ENCODE data around the gene ATP9A. TPM values are rescaled to one million over a fixed set of nuclear protein-coding genes. Genes with fewer than 3 reads are reported as not detected.

ATP9A gene
- total and polyA plus RNA-seq, 2 of the 4 experiments (the other 2 are of a cell fraction), result 10.6 to 22.4 TPM

GRCh38 chr20:51725584-51726176 lies 42.5 kb downstream of the ATP9A start:
- intact Hi-C loops (cut with micrococcal nuclease), result no loop called here
- H3K27me3 ChIP-seq (ENCODE audit: control insufficient read depth, insufficient read depth, low read length), result no peaks in the 10 kb centered on the region
- no peak overlapping the region for H4K8ac ChIP-seq (ENCODE audit: low read depth in 2 of 2, low read length in 2 of 2)
- no peak for DNase-seq
- H2AFZ ChIP-seq (replicated peaks; ENCODE audit: low read length, poor library complexity), result no peak overlapping the region
- no peak for ATAC-seq (ENCODE audit: low read depth)
- no peak overlapping the region for H4K5ac ChIP-seq (ENCODE audit: low read depth, low read length)
- no peak overlapping the region for H2BK20ac ChIP-seq (ENCODE audit: low read depth, low read length)
- H3K79me1 ChIP-seq (ENCODE audit: low read depth in 1 of 2, low read length in 2 of 2), result peaks cover 20 to 44% of the 10 kb centered on the region in 2 experiments
- no peaks in the 10 kb centered on the region for H3K4me1 ChIP-seq (ENCODE audit: control insufficient read depth, insufficient read depth, low read length)
- no peak overlapping the region for H3K14ac ChIP-seq (replicated peaks; ENCODE audit: low read depth, low read length)
- H4K20me1 ChIP-seq (ENCODE audit: insufficient read depth, low read length), result peaks cover 9% of the 10 kb centered on the region; the same call in 1 of the 2 replicates
- peaks cover 13% of the 10 kb centered on the region for H3K9me1 ChIP-seq (ENCODE audit: insufficient read depth, low read length)
- WGBS, 2 experiments (ENCODE audit: extremely low coverage in 2 of 2, insufficient read length in 1 of 2), result no CpG with 5 or more reads among the region's 13 CpGs
- H4K91ac ChIP-seq (ENCODE audit: insufficient read depth, low read depth, low read length), result no peak overlapping the region
- no peak overlapping the region for H3K23ac ChIP-seq (ENCODE audit: low read depth, low read length)
- BruUV-seq (replicated peaks), result no TSS peak
- H3K18ac ChIP-seq (ENCODE audit: low read depth, low read length), result no peak overlapping the region
- H2BK120ac ChIP-seq (ENCODE audit: low read depth, low read length), result no peak overlapping the region
- dilution Hi-C loops (cut with HindIII; ENCODE audit: low sequenced_read_pairs, unreplicated experiment), result no loop called here
- no peak overlapping the region for H3K9ac ChIP-seq (ENCODE audit: low read depth, low read length)
- no peaks in the 10 kb centered on the region for H3K36me3 ChIP-seq (ENCODE audit: control insufficient read depth, insufficient read depth, low read length)
- no peak overlapping the region for H3K4me3 ChIP-seq (ENCODE audit: insufficient read depth, low read depth, low read length)
- CTCF ChIA-PET, result interaction anchor here (0.6 kb wide), 1 partner anchor 358 kb away, joined by 3 read pairs; no protein-coding TSS in a partner anchor
- H3K4me2 ChIP-seq (ENCODE audit: low read depth, low read length), result no peak overlapping the region
- in situ Hi-C loops (cut with MboI; ENCODE audit: low sequenced_read_pairs), result no loop called here
- H3K56ac ChIP-seq (ENCODE audit: extremely low read depth, insufficient read depth, low read length), result no peak overlapping the region
- no peak overlapping the region for H3K4ac ChIP-seq (ENCODE audit: low read depth, low read length)
- POLR2A ChIA-PET (ENCODE audit: unreplicated experiment), result no interaction called here
- no peak overlapping the region for H2BK5ac ChIP-seq (ENCODE audit: low read depth, low read length, poor library complexity, severe bottlenecking)
- H2AK5ac ChIP-seq (ENCODE audit: low read depth, low read length), result no peak overlapping the region
- no peak overlapping the region for H2BK15ac ChIP-seq (ENCODE audit: low read depth, low read length)
- no peak for TF ChIP-seq CEBPB (IDR thresholded peaks at IDR 0.05; ENCODE audit: low read depth, low read length)
- TF ChIP-seq FOS (IDR thresholded peaks at IDR 0.05; ENCODE audit: low read depth, low read length), result no peak
- TF ChIP-seq MXI1 (IDR thresholded peaks at IDR 0.05; ENCODE audit: borderline replicate concordance, low read depth, low read length), result no peak
- no peak for TF ChIP-seq CHD1 (IDR thresholded peaks at IDR 0.05; ENCODE audit: low read depth, low read length)
- TF ChIP-seq RAD21 (IDR thresholded peaks at IDR 0.05; ENCODE audit: low read length), result no peak
- TF ChIP-seq ELK1 (IDR thresholded peaks at IDR 0.05; ENCODE audit: borderline replicate concordance, low read depth, low read length), result no peak
- no peak for TF ChIP-seq RFX5 (IDR thresholded peaks at IDR 0.05; ENCODE audit: low read depth, low read length)
- TF ChIP-seq MAFK (IDR thresholded peaks at IDR 0.05; ENCODE audit: low read depth, low read length), result no peak
- TF ChIP-seq, protein P1, sequence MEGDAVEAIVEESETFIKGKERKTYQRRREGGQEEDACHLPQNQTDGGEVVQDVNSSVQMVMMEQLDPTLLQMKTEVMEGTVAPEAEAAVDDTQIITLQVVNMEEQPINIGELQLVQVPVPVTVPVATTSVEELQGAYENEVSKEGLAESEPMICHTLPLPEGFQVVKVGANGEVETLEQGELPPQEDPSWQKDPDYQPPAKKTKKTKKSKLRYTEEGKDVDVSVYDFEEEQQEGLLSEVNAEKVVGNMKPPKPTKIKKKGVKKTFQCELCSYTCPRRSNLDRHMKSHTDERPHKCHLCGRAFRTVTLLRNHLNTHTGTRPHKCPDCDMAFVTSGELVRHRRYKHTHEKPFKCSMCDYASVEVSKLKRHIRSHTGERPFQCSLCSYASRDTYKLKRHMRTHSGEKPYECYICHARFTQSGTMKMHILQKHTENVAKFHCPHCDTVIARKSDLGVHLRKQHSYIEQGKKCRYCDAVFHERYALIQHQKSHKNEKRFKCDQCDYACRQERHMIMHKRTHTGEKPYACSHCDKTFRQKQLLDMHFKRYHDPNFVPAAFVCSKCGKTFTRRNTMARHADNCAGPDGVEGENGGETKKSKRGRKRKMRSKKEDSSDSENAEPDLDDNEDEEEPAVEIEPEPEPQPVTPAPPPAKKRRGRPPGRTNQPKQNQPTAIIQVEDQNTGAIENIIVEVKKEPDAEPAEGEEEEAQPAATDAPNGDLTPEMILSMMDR (conservative IDR thresholded peaks at IDR 0.05; ENCODE audit: low read depth, low read length), result no peak
- no peak for TF ChIP-seq MAZ (IDR thresholded peaks at IDR 0.05; ENCODE audit: borderline replicate concordance, low read depth, low read length)
- TF ChIP-seq NFE2L2 (IDR thresholded peaks at IDR 0.05; ENCODE audit: low read depth, low read length), result no peak
- H2AK9ac ChIP-seq (replicated peaks; ENCODE audit: low read depth, low read length, poor library complexity), result no peak overlapping the region
- H3K27ac ChIP-seq (ENCODE audit: insufficient read depth, low read length), result no peak overlapping the region
- H3K9me3 ChIP-seq (ENCODE audit: control insufficient read depth, insufficient read depth, low read length), result no peaks in the 10 kb centered on the region
